GM18498 (cell line): ENCODE results near the gene P2RX2.

Experiments
- ATAC-seq: cut with Tn5 transposase; IDR thresholded peaks from one replicate; pipeline ENCODE4 v1.9.1; 2021; ENCODE audit warnings: mild to moderate bottlenecking, moderate library complexity; ENCODE audit not compliant: unreplicated experiment

Gene P2RX2

GRCh38 chr12:132618683-132619043, at the start of gene P2RX2:
Gene P2RX2 (plus strand): TSS chr12:132618776. CDS start chr12:132618817, 41 bp downstream.
- no peak for ATAC-seq

GRCh38 chr12:132568826-132569480, 49.6 kb upstream of the P2RX2 start:
- ATAC-seq = no peak

- no peak for ATAC-seq
These were observed 48.6 kb upstream of the P2RX2 start for GRCh38 chr12:132569856-132570480.

- ATAC-seq = no peak
These were observed 47.9 kb upstream of the P2RX2 start for GRCh38 chr12:132570635-132571034.

- ATAC-seq = no peak
These were observed 47.5 kb upstream of the P2RX2 start for GRCh38 chr12:132571051-132571450.

GRCh38 chr12:132571598-132571997, 47.0 kb upstream of the P2RX2 start:
- ATAC-seq = no peak

GRCh38 chr12:132572106-132572505, 46.5 kb upstream of the P2RX2 start:
- ATAC-seq = no peak

- ATAC-seq = no peak
These were observed 45.5 kb upstream of the P2RX2 start for GRCh38 chr12:132572801-132573760.

GRCh38 chr12:132574271-132574996, 44.1 kb upstream of the P2RX2 start:
- no peak for ATAC-seq

GRCh38 chr12:132575661-132576060, 42.9 kb upstream of the P2RX2 start:
- ATAC-seq = no peak

GRCh38 chr12:132576701-132577100, 41.9 kb upstream of the P2RX2 start:
- ATAC-seq = no peak

GRCh38 chr12:132577191-132577920, 41.2 kb upstream of the P2RX2 start:
- no peak for ATAC-seq

- no peak for ATAC-seq
These were observed 40.5 kb upstream of the P2RX2 start for GRCh38 chr12:132578118-132578517.

GRCh38 chr12:132578826-132579225, 39.8 kb upstream of the P2RX2 start:
- ATAC-seq = no peak

GRCh38 chr12:132579744-132580143, 38.8 kb upstream of the P2RX2 start:
- no peak for ATAC-seq

GRCh38 chr12:132580701-132581292, 37.8 kb upstream of the P2RX2 start:
- no peak for ATAC-seq

- no peak for ATAC-seq
These were observed 37.1 kb upstream of the P2RX2 start for GRCh38 chr12:132581348-132582057.

GRCh38 chr12:132582058-132582420, 36.5 kb upstream of the P2RX2 start:
- ATAC-seq = no peak
